GM23338 (cell line): Measurements from ENCODE around the gene FKBP10. TPM values are rescaled to one million over a fixed set of nuclear protein-coding genes. Genes with fewer than 3 reads are reported as not detected.
A peak's percentile ranks its signal among the peaks of the same experiment; 100 is the strongest.
"Not testable (repeated sequence)": the region's sequence is repeated elsewhere in the genome, so short reads cannot be mapped to it uniquely, and the experiment has no call there.

Source experiments
- ATAC-seq: fragments of 200-7000 bp; cut with Tn5 transposase; 3 replicates; pipeline ENCODE4 v1.9.1; 2020
- DNase-seq: peaks from one replicate; pipeline ENCODE4 v3.0.0-alpha.2; 2015; ENCODE audit warnings: low spot score
- H2AFZ ChIP-seq: fragments of 200-600 bp; sonication (generic); 2 replicates; pipeline ENCODE4 v1.8.0; 2016; ENCODE audit warnings: antibody characterized with exemption, mild to moderate bottlenecking, moderate library complexity
- H3F3A ChIP-seq: fragments of 200-600 bp; sonication (generic); replicated peaks from 2 replicates; pipeline ENCODE4 v1.8.0; 2017; ENCODE audit warnings: antibody characterized with exemption, mixed run types, low read depth
- H3K27ac ChIP-seq: fragments of 200-600 bp; sonication (generic); 2 replicates; pipeline ENCODE4 v1.6.1; 2016; ENCODE audit warnings: low read depth
- H3K27me3 ChIP-seq: fragments of 200-600 bp; sonication (generic); 2 replicates; pipeline ENCODE4 v1.8.0; 2016; ENCODE audit warnings: mild to moderate bottlenecking, mixed run types, moderate library complexity; ENCODE audit not compliant: insufficient read depth
- H3K36me3 ChIP-seq: fragments of 200-600 bp; sonication (generic); 2 replicates; pipeline ENCODE4 v1.8.0; 2016; ENCODE audit warnings: mild to moderate bottlenecking; ENCODE audit not compliant: insufficient read depth
- H3K4me1 ChIP-seq: fragments of 200-600 bp; sonication (generic); 2 replicates; pipeline ENCODE4 v1.8.0; 2016; ENCODE audit warnings: mild to moderate bottlenecking, moderate library complexity; ENCODE audit not compliant: insufficient read depth
- H3K4me2 ChIP-seq: fragments of 200-600 bp; sonication (generic); 2 replicates; pipeline ENCODE4 v1.7.1; 2017; ENCODE audit warnings: mixed run types
- H3K4me3 ChIP-seq: fragments of 200-600 bp; sonication (generic); 2 replicates; pipeline ENCODE4 v1.6.1; 2016; ENCODE audit warnings: mixed run types
- H3K79me2 ChIP-seq: fragments of 200-600 bp; sonication (generic); replicated peaks from 2 replicates; pipeline ENCODE4 v1.8.0; 2017; ENCODE audit warnings: mild to moderate bottlenecking; ENCODE audit not compliant: insufficient read depth
- H3K9me2 ChIP-seq: fragments of 200-600 bp; sonication (generic); 2 replicates; pipeline ENCODE4 v1.8.0; 2017; ENCODE audit not compliant: insufficient read depth
- H4K20me1 ChIP-seq: fragments of 200-600 bp; sonication (generic); replicated peaks from 2 replicates; pipeline ENCODE4 v1.8.0; 2017; ENCODE audit warnings: mild to moderate bottlenecking; ENCODE audit not compliant: insufficient read depth
- H3K27ac Mint-ChIP-seq: 2 replicates; pipeline ENCODE4 v1.8.0; 2020; ENCODE audit warnings: inconsistent platforms, mild to moderate bottlenecking, moderate library complexity, mixed read lengths
- H3K27me3 Mint-ChIP-seq: 3 replicates; pipeline ENCODE4 v1.8.0; 2022; ENCODE audit warnings: low read depth, mild to moderate bottlenecking, moderate library complexity, mixed read lengths, inconsistent platforms; ENCODE audit not compliant: insufficient read depth, poor library complexity
- H3K36me3 Mint-ChIP-seq: 3 replicates; pipeline ENCODE4 v1.8.0; 2021; ENCODE audit warnings: low read depth, mild to moderate bottlenecking, inconsistent platforms, moderate library complexity, mixed read lengths
- H3K4me1 Mint-ChIP-seq: 3 replicates; pipeline ENCODE4 v1.8.0; 2020; ENCODE audit warnings: mild to moderate bottlenecking, inconsistent platforms, mixed read lengths
- H3K4me3 Mint-ChIP-seq: 3 replicates; pipeline ENCODE4 v1.8.0; 2021; ENCODE audit warnings: moderate library complexity, mild to moderate bottlenecking, inconsistent platforms, mixed read lengths
- H3K9me3 Mint-ChIP-seq: 3 replicates; pipeline ENCODE4 v1.8.0; 2020; ENCODE audit warnings: moderate library complexity, mild to moderate bottlenecking, inconsistent platforms, mixed read lengths
- ETS1 ChIP-seq: IDR thresholded peaks from 2 replicates; pipeline ENCODE4 v1.6.1; 2016; ENCODE audit warnings: antibody characterized with exemption
- JUNB ChIP-seq: IDR thresholded peaks from one replicate; pipeline ENCODE4 v1.6.1; 2016; ENCODE audit warnings: antibody characterized with exemption; ENCODE audit not compliant: unreplicated experiment
- NANOG ChIP-seq: IDR thresholded peaks from 2 replicates; pipeline ENCODE4 v1.6.1; 2016; ENCODE audit warnings: antibody characterized with exemption, borderline replicate concordance
- POLR2AphosphoS5 ChIP-seq: IDR thresholded peaks from 2 replicates; pipeline ENCODE4 v1.6.1; 2016; ENCODE audit warnings: antibody characterized with exemption, low read depth
- ZNF114 ChIP-seq: fragments of 250-450 bp; sonication (Bioruptor Pico); IDR thresholded peaks from 2 replicates; pipeline ENCODE4 v1.5.0; 2020; ENCODE audit warnings: mild to moderate bottlenecking, moderate library complexity
- polyA plus RNA-seq: library from polyadenylated mRNA; unstranded; fragments of >200 nt; fragmentation: Nextera tagmentation; extraction: Ambion mirVana; gene quantifications from 2 replicates; pipeline ENCODE4 v1.2.1, GENCODE V29; 2016
- total RNA-seq: library from RNA; depleted of rRNA; stranded (reverse); fragments of >200 nt; shearing (Covaris generic); gene quantifications from 2 replicates; pipeline ENCODE4 v1.2.3, GENCODE V29; 2014
- TF ChIP-seq, protein P1 (sequence below), 2 experiments: fragments of 200-600 bp in 1 of 2; sonication (generic) in 1 of 2; conservative IDR thresholded peaks; 2 replicates each; pipeline versions ENCODE4 v1.5.1 to v1.6.1; 2016 to 2017; ENCODE audit warnings: antibody characterized with exemption in 2 of 2, low read depth in 2 of 2, mild to moderate bottlenecking in 2 of 2, moderate library complexity in 1 of 2
- TF ChIP-seq, protein P2 (sequence below): IDR thresholded peaks from one replicate; pipeline ENCODE4 v1.6.1; 2018; ENCODE audit warnings: antibody characterized with exemption; ENCODE audit not compliant: unreplicated experiment

The FKBP10 gene
- total and polyA plus RNA-seq, 2 experiments from 2014 or later = 26.2 to 151 TPM

GRCh38 chr17:41825175-41825845, 12.5 kb downstream of the FKBP10 start (continued):
- TF ChIP-seq, protein P1, sequence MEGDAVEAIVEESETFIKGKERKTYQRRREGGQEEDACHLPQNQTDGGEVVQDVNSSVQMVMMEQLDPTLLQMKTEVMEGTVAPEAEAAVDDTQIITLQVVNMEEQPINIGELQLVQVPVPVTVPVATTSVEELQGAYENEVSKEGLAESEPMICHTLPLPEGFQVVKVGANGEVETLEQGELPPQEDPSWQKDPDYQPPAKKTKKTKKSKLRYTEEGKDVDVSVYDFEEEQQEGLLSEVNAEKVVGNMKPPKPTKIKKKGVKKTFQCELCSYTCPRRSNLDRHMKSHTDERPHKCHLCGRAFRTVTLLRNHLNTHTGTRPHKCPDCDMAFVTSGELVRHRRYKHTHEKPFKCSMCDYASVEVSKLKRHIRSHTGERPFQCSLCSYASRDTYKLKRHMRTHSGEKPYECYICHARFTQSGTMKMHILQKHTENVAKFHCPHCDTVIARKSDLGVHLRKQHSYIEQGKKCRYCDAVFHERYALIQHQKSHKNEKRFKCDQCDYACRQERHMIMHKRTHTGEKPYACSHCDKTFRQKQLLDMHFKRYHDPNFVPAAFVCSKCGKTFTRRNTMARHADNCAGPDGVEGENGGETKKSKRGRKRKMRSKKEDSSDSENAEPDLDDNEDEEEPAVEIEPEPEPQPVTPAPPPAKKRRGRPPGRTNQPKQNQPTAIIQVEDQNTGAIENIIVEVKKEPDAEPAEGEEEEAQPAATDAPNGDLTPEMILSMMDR (conservative IDR thresholded peaks at IDR 0.05; ENCODE audit: low read depth in 2 of 2) = no peak
- TF ChIP-seq POLR2AphosphoS5 (no peak), NANOG (no peak)
- TF ChIP-seq, protein P2, sequence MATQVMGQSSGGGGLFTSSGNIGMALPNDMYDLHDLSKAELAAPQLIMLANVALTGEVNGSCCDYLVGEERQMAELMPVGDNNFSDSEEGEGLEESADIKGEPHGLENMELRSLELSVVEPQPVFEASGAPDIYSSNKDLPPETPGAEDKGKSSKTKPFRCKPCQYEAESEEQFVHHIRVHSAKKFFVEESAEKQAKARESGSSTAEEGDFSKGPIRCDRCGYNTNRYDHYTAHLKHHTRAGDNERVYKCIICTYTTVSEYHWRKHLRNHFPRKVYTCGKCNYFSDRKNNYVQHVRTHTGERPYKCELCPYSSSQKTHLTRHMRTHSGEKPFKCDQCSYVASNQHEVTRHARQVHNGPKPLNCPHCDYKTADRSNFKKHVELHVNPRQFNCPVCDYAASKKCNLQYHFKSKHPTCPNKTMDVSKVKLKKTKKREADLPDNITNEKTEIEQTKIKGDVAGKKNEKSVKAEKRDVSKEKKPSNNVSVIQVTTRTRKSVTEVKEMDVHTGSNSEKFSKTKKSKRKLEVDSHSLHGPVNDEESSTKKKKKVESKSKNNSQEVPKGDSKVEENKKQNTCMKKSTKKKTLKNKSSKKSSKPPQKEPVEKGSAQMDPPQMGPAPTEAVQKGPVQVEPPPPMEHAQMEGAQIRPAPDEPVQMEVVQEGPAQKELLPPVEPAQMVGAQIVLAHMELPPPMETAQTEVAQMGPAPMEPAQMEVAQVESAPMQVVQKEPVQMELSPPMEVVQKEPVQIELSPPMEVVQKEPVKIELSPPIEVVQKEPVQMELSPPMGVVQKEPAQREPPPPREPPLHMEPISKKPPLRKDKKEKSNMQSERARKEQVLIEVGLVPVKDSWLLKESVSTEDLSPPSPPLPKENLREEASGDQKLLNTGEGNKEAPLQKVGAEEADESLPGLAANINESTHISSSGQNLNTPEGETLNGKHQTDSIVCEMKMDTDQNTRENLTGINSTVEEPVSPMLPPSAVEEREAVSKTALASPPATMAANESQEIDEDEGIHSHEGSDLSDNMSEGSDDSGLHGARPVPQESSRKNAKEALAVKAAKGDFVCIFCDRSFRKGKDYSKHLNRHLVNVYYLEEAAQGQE = no peak

DNA sequence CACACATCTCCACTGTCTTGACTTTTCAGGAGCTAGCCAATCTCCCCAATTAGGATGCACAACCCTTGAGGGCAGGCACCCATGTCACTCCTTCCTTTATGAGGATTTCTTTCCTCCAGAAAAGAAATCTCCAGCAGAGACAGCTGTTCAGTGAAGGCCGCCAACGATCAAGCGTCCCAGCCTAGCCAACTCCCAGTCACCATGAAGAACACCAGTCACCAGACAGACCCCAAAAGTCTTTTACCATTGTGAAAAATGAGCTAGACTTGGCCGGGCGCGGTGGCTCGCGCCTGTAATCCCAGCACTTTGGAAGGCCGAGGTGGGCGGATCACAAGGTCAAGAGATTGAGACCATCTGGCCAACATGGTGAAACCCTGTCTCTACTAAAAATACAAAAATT, 17.2 kb downstream of the FKBP10 start:
- H3K9me2 ChIP-seq, H3K27me3 ChIP-seq, H3K4me1 Mint-ChIP-seq, H4K20me1 ChIP-seq, DNase-seq, H3K4me1 ChIP-seq, H3F3A ChIP-seq, H3K9me3 Mint-ChIP-seq, H3K4me3 ChIP-seq, H3K27ac ChIP-seq, H3K27ac Mint-ChIP-seq, H2AFZ ChIP-seq, H3K36me3 ChIP-seq, H3K79me2 ChIP-seq, H3K4me2 ChIP-seq, H3K4me3 Mint-ChIP-seq, ATAC-seq, H3K27me3 Mint-ChIP-seq: not testable (repeated sequence)
- H3K36me3 Mint-ChIP-seq = peaks cover 64% of the 10 kb centered on the region

DNA sequence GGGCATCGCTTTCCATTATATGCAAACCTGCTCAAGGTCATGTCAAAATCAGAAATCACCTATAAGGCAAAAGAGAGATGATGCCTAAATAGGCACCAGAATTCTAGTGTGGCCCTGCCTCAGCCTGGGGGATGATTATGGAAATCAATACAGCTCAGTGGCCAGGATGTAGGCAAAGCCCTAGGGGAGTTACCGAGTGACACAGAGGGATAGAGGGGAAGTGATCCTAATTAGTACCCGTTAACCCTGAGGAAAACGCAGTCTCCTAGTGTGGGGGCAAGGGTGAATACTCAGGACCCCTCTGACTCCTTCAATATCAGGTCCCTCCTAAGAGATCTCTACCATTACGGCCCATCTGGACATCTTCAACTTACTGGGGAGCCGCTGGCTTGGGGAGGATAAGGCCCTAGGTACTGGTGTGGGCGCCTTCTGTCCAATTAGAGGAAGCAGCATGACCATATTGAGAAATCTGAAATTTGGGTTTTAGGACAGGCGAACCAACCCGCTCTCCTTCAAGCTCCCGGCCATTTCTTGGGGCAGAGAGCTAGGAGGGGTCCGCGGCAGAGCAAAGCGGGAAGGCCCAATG, 22.5 kb downstream of the FKBP10 start:
- Histone ChIP-seq H3K9me2 (no peaks in the 10 kb centered on the region), H3F3A (no peaks in the 10 kb centered on the region; the same call in 1 of the 2 replicates), H3K27me3 (peaks cover 5% of the 10 kb centered on the region; the same call in 1 of the 2 replicates), H3K27ac (no peak overlapping the region), H3K79me2 (peaks cover 12% of the 10 kb centered on the region), H3K36me3 (no peaks in the 10 kb centered on the region; the same call in 1 of the 2 replicates), H3K4me2 (peak overlapping the region; percentile 90), H3K4me1 (peaks cover 7% of the 10 kb centered on the region), H3K4me3 (peak overlapping the region; percentile 94), H2AFZ (peak overlapping the region; percentile 92), H4K20me1 (peaks cover 9% of the 10 kb centered on the region; the same call in 1 of the 2 replicates)
- Mint-ChIP-seq H3K27ac (no peak overlapping the region), H3K9me3 (no peaks in the 10 kb centered on the region), H3K36me3 (peaks cover 22% of the 10 kb centered on the region), H3K4me1 (peaks cover 7% of the 10 kb centered on the region; the same call in 2 of the 3 replicates), H3K4me3 (peak overlapping the region; percentile 89), H3K27me3 (peaks cover 6% of the 10 kb centered on the region)
- no peak for DNase-seq
- ATAC-seq = peak; percentile 32
- TF ChIP-seq ZNF114 = no peak
- no peak for TF ChIP-seq ETS1
- no peak for TF ChIP-seq NANOG
- no peak for TF ChIP-seq JUNB
- TF ChIP-seq, protein P1 (conservative IDR thresholded peaks at IDR 0.05; ENCODE audit: low read depth in 2 of 2) = no peak
